Stomach (tissue), 4 donors: Measurements from ENCODE around the gene KCNC1.

Experiments used
- EP300 ChIP-seq: sonication (generic); formaldehyde crosslinking; IDR thresholded peaks from one replicate; pipeline ENCODE4 v1.6.1; 2017; ENCODE audit warnings: antibody characterized with exemption
- POLR2A ChIP-seq, 4 donors: fragments of 450-650 bp; IDR thresholded peaks; one replicate each; pipeline ENCODE4 v1.6.1; 2016; ENCODE audit warnings: antibody characterized with exemption in 4 of 4, control low read depth in 2 of 4, mild to moderate bottlenecking in 1 of 4, moderate library complexity in 1 of 4
- POLR2AphosphoS5 ChIP-seq, 3 donors: sonication (generic); formaldehyde crosslinking; IDR thresholded peaks; one replicate each; pipeline ENCODE4 v1.6.1; 2016; ENCODE audit warnings: antibody characterized with exemption in 3 of 3
- TF ChIP-seq, protein P1 (sequence below), 7 experiments: fragments of 450-650 bp in 4 of 7; fragments of 200-600 bp in 3 of 7; sonication (generic) in 3 of 7; IDR thresholded peaks; one replicate each; pipeline ENCODE4 v1.5.1; 2016 to 2019; ENCODE audit warnings: antibody characterized with exemption in 7 of 7, control low read depth in 2 of 7, mild to moderate bottlenecking in 1 of 7

DNA sequence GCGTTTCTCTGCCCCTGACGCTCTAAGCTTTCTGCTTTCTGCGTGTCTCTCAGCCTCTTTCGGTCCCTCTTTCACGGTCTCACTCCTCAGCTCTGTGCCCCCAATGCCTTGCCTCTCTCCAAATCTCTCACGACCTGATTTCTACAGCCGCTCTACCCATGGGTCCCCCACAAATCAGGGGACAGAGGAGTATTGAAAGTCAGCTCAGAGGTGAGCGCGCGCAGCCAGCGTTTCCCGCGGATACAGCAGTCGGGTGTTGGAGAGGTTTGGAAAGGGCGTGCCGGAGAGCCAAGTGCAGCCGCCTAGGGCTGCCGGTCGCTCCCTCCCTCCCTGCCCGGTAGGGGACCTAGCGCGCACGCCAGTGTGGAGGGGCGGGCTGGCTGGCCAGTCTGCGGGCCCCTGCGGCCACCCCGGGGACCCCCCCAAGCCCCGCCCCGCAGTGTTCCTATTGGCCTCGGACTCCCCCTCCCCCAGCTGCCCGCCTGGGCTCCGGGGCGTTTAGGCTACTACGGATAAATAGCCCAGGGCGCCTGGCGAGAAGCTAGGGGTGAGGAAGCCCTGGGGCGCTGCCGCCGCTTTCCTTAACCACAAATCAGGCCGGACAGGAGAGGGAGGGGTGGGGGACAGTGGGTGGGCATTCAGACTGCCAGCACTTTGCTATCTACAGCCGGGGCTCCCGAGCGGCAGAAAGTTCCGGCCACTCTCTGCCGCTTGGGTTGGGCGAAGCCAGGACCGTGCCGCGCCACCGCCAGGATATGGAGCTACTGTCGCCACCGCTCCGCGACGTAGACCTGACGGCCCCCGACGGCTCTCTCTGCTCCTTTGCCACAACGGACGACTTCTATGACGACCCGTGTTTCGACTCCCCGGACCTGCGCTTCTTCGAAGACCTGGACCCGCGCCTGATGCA is 15.3 kb upstream of the KCNC1 start, which contains the start of gene MYOD1:
- TF ChIP-seq, protein P1, sequence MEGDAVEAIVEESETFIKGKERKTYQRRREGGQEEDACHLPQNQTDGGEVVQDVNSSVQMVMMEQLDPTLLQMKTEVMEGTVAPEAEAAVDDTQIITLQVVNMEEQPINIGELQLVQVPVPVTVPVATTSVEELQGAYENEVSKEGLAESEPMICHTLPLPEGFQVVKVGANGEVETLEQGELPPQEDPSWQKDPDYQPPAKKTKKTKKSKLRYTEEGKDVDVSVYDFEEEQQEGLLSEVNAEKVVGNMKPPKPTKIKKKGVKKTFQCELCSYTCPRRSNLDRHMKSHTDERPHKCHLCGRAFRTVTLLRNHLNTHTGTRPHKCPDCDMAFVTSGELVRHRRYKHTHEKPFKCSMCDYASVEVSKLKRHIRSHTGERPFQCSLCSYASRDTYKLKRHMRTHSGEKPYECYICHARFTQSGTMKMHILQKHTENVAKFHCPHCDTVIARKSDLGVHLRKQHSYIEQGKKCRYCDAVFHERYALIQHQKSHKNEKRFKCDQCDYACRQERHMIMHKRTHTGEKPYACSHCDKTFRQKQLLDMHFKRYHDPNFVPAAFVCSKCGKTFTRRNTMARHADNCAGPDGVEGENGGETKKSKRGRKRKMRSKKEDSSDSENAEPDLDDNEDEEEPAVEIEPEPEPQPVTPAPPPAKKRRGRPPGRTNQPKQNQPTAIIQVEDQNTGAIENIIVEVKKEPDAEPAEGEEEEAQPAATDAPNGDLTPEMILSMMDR (IDR thresholded peaks at IDR 0.05), result no peak
- no peak for TF ChIP-seq POLR2A (IDR thresholded peaks at IDR 0.05)
- no peak for TF ChIP-seq POLR2AphosphoS5 (IDR thresholded peaks at IDR 0.05)
- TF ChIP-seq EP300, result no peak
